ENCODE measurements around the gene IL20RB. TPM values are rescaled to one million over a fixed set of nuclear protein-coding genes. Genes with fewer than 3 reads are reported as not detected.
"Not testable (repeated sequence)": the region's sequence is repeated elsewhere in the genome, so short reads cannot be mapped to it uniquely, and the experiment has no call there.

The IL20RB gene
- total RNA-seq, 1 donor from 2014 or later = 0.44 TPM

- no peaks in the 10 kb centered on the region for H3K36me3 ChIP-seq
- H3K27me3 ChIP-seq (ENCODE audit: low read depth) = no peaks in the 10 kb centered on the region
- DNase-seq = no peak
- TF ChIP-seq, protein P1, sequence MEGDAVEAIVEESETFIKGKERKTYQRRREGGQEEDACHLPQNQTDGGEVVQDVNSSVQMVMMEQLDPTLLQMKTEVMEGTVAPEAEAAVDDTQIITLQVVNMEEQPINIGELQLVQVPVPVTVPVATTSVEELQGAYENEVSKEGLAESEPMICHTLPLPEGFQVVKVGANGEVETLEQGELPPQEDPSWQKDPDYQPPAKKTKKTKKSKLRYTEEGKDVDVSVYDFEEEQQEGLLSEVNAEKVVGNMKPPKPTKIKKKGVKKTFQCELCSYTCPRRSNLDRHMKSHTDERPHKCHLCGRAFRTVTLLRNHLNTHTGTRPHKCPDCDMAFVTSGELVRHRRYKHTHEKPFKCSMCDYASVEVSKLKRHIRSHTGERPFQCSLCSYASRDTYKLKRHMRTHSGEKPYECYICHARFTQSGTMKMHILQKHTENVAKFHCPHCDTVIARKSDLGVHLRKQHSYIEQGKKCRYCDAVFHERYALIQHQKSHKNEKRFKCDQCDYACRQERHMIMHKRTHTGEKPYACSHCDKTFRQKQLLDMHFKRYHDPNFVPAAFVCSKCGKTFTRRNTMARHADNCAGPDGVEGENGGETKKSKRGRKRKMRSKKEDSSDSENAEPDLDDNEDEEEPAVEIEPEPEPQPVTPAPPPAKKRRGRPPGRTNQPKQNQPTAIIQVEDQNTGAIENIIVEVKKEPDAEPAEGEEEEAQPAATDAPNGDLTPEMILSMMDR (IDR thresholded peaks at IDR 0.05; ENCODE audit: borderline replicate concordance) = no peak
- no peaks in the 10 kb centered on the region for H3K9me3 ChIP-seq (replicated peaks)
- no peak overlapping the region for H3K27ac ChIP-seq (replicated peaks)
- H3K4me3 ChIP-seq = no peak overlapping the region
- H3K4me1 ChIP-seq = peaks cover 5% of the 10 kb centered on the region
- intact Hi-C loops (cut with micrococcal nuclease) = loop anchor here (5.0 kb wide), 3 partner anchors 193 to 933 kb away; partner anchors contain the start of genes SLC35G2 and STAG1
Measured at GRCh38 chr3:137010137-137010536, 52.4 kb downstream of the IL20RB start.

GRCh38 chr3:137011153-137011552 is 53.4 kb downstream of the IL20RB start:
- Histone ChIP-seq H3K36me3 (no peaks in the 10 kb centered on the region), H3K27me3 (ENCODE audit: low read depth) (no peaks in the 10 kb centered on the region), H3K9me3 (replicated peaks) (no peaks in the 10 kb centered on the region), H3K4me3 (no peak overlapping the region), H3K27ac (replicated peaks) (no peak overlapping the region), H3K4me1 (peaks cover 5% of the 10 kb centered on the region)
- no peak for DNase-seq
- TF ChIP-seq, protein P1 (IDR thresholded peaks at IDR 0.05; ENCODE audit: borderline replicate concordance) = no peak
- intact Hi-C loops (cut with micrococcal nuclease) = loop anchor here (5.0 kb wide), 3 partner anchors 194 to 934 kb away; partner anchors contain the start of genes SLC35G2 and STAG1

- Histone ChIP-seq H3K4me1 (peaks cover 5% of the 10 kb centered on the region), H3K9me3 (replicated peaks) (no peaks in the 10 kb centered on the region), H3K27me3 (ENCODE audit: low read depth) (no peaks in the 10 kb centered on the region), H3K27ac (replicated peaks) (no peak overlapping the region), H3K4me3 (no peak overlapping the region), H3K36me3 (no peaks in the 10 kb centered on the region)
- TF ChIP-seq, protein P1 (IDR thresholded peaks at IDR 0.05; ENCODE audit: borderline replicate concordance) = no peak
- intact Hi-C loops (cut with micrococcal nuclease) = loop anchor here (5.0 kb wide), 3 partner anchors 195 to 935 kb away; partner anchors contain the start of genes SLC35G2 and STAG1
- DNase-seq = no peak
Measured at GRCh38 chr3:137012097-137012501, 54.3 kb downstream of the IL20RB start.

- no peaks in the 10 kb centered on the region for H3K36me3 ChIP-seq
- peak; percentile 88 for DNase-seq
- intact Hi-C loops (cut with micrococcal nuclease) = loop anchor here (5.0 kb wide), 3 partner anchors 197 to 937 kb away; partner anchors contain the start of genes SLC35G2 and STAG1
- TF ChIP-seq, protein P1 (IDR thresholded peaks at IDR 0.05; ENCODE audit: borderline replicate concordance) = peak; percentile 89
- no peaks in the 10 kb centered on the region for H3K9me3 ChIP-seq (replicated peaks)
- no peaks in the 10 kb centered on the region for H3K27me3 ChIP-seq (ENCODE audit: low read depth)
- H3K4me1 ChIP-seq = peaks cover 5% of the 10 kb centered on the region
- H3K4me3 ChIP-seq = peak overlapping the region; percentile 64
- peak overlapping the region; percentile 64 for H3K27ac ChIP-seq (replicated peaks)
Measured at GRCh38 chr3:137013951-137014688, 56.3 kb downstream of the IL20RB start.

- H3K4me1 ChIP-seq; H3K4me3 ChIP-seq; DNase-seq; H3K27me3 ChIP-seq (ENCODE audit: low read depth); H3K36me3 ChIP-seq; H3K27ac ChIP-seq (replicated peaks); intact Hi-C loops (cut with micrococcal nuclease); H3K9me3 ChIP-seq (replicated peaks): not testable (repeated sequence)
Measured at GRCh38 chr3:137017316-137017715, 59.5 kb downstream of the IL20RB start.

GRCh38 chr3:137020315-137020714 is 62.5 kb downstream of the IL20RB start:
- intact Hi-C loops (cut with micrococcal nuclease) = no loop called here
- no peak for DNase-seq
- H3K4me1 ChIP-seq = no peaks in the 10 kb centered on the region
- TF ChIP-seq, protein P1 (IDR thresholded peaks at IDR 0.05; ENCODE audit: borderline replicate concordance) = no peak
- H3K36me3 ChIP-seq = no peaks in the 10 kb centered on the region
- H3K27me3 ChIP-seq (ENCODE audit: low read depth) = no peaks in the 10 kb centered on the region
- no peak overlapping the region for H3K4me3 ChIP-seq
- H3K9me3 ChIP-seq (replicated peaks) = no peaks in the 10 kb centered on the region
- H3K27ac ChIP-seq (replicated peaks) = no peak overlapping the region

Data from left ventricle myocardium inferior (tissue), 1 donor.